Erythroblast (primary cell): ENCODE data around the gene ELAVL2.
A peak's percentile ranks its signal among the peaks of the same experiment; 100 is the strongest.

Source experiments
- DNase-seq, 2 experiments: peaks; one replicate each; lab custom pipeline; 2025; lab: John Stamatoyannopoulos, UW
- GATA1 ChIP-seq: IDR thresholded peaks from 2 replicates; pipeline ENCODE4 v1.6.1; 2011; ENCODE audit warnings: low read depth, mild to moderate bottlenecking, control low read depth, low read length, moderate library complexity
- POLR2A ChIP-seq: IDR thresholded peaks from 2 replicates; pipeline ENCODE4 v1.6.1; 2011; ENCODE audit warnings: mild to moderate bottlenecking, low read length

The ELAVL2 gene

DNA sequence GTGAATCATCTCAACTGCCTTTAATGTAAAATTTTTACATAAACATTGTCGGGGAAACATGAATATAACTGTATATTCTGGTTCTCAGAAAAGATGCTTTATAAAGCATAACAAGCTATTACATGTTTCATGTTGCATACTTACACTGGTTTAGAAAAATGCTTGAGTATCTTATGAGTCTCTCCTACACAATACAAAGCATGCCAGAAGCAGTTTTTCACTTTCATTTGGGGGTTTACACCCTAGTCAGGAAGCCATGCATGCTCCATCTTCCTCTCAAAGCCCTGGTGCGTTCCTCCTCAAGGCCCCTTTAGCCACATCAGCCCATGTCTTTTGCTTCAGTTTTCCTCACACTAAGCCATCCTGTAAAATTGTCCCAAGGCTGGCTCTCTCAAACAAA, 22.8 kb downstream of the ELAVL2 start:
- no peak for DNase-seq

DNA sequence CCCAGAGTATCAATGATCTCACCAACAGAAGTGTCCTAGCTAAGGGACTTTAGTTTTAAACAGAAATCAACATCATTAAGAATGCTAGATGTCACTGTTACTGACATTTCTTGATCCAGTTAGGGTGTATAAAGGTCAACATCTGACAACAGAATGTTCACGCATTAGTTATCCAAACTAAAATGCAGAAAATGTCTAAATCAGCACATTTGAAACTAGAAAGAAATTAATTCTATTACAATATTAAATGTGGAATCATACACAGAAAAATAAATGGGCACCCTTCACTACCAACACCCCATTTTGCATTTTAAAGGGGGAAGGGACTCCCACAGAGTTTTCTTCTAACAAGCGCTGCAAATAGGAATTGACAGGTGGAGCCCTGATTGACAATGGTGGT, 24.5 kb downstream of the ELAVL2 start:
- DNase-seq: no peak
- TF ChIP-seq POLR2A (no peak), GATA1 (no peak)

More for the DNA sequence above, 22.8 kb downstream of the ELAVL2 start:
- no peak for TF ChIP-seq GATA1
- no peak for TF ChIP-seq POLR2A

DNA sequence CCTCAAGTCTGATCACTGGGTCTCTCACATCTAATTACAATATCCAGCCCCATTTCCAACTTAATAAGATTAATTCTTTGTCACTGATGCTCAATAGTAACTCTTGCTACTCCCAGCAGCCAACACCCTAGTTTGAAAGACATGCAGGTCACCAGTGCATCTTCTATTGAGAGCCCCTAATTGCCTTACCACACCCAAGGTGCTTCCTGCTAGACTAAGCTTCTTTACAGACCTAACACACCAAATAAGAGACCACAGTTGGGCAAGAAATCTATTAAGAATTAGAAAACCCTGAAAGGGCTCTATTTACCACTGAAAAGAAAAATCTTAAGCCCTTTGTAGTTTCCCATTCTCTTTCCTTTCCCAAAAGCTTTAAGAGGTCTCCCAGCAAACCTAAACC, 26.5 kb downstream of the ELAVL2 start:
- TF ChIP-seq GATA1 (no peak), POLR2A (no peak)
- no peak for DNase-seq

DNA sequence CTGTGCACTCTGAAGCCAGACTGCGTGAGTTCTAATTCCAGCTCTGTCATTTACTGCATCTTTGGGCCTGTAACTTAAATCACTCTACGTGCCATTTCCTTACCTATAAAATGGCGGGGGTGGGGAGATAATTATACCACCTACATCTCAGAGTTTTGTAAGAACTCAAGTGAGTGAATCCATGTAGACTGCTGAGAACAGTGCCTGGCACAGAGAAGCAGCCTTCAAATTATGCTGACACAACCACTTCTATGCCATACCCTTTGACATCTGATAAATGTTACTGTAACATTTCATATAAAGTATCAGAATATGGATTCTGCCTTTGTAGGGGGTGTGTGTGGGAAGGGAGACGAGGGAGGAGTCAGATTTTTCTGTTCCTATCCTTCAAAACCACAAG, 27.7 kb downstream of the ELAVL2 start:
- TF ChIP-seq POLR2A (no peak), GATA1 (no peak)
- no peak for DNase-seq

DNA sequence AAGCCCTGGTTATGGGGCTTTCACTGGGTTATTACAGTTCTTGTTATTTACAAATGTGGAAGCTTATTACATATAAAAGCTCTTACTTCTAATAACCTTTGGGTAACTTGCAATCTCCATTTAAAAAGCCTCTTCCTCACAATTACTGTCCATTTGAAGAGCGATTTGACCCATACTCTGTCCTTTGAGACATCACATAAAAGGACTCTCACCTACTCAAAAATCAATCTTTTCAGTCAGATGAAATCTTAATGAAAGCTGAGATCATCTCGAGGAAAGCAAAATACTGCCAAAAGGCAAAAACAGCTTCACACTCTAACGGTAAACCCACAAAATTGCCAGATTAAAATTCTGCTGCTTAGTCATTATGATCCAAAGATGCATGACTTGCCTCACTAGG, 29.8 kb downstream of the ELAVL2 start:
- DNase-seq: no peak
- TF ChIP-seq POLR2A (no peak), GATA1 (no peak)

DNA sequence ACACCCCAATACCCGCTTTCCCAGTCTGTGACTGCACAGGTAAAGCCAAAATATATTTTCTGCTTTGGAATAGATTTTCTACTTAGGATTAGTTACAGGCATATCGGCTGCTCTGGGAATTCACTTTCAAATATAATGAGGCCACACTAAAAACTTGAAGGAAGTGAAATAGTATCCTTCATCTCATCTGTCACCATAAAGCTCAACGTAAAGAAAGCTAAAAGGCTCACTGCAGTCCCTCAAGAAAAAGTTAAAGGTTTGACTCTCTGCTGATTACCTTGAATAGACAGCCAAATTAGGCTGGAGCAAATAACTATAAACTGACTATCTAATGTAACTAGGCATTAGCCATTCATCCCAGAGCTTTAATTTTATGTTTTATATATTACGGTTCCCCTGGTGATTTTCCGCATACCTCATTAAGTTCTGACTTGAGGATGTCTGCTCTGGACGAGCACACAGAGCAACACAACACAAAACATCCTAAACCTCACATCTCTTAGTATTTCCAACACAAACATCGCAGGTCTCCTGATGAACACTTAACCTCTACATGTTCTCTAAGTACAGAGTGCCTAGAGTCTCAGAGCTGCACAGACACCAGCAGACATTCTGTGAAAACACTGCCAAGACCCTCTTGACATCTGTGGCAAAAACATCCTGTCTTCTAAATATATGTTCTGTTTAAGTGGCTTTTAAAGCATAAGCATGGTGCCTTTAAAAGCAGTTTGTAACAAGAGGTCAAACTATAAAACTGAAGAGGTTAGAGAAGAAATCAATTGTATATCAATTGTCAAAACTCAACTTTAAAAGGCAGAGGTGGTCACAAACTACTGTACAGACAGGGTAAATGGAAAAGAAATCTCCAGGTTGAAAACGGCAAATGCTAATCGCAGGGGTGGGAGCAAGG, 35.4 kb downstream of the ELAVL2 start:
- no peak for DNase-seq
- TF ChIP-seq GATA1: no peak
- no peak for TF ChIP-seq POLR2A

DNA sequence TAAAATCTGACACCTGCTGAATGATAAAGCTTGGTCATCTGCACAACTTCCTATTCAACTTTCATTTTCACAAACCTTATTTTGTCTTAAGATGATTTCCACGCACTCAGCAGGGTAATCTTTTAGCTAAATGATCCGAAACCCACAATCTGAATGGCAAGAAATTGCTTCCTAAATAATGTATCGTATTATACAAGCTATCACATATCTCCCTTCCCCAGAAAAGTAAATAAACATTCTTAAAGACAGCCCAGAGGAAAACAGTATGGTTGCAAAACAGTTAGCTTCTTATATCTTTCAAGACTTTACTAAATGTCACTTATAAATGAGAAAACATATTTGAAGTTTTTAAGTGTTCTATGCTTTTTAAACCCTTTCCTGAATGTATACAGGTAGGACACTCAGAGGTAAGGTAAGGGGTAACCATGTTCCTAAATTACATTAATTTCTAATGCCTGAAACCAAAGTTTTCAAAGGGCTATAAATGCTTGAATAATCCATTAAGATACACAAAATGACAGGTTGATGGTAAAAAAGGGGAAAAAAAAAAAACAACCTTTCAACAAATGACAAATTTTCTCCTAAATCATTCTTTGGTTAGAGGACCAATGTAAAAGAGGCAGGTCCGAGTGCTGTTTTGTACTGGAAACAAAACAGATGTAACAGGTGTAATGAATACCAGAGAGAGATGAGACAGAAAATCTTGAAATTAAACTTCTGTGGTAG, 36.3 kb downstream of the ELAVL2 start:
- TF ChIP-seq POLR2A (no peak), GATA1 (no peak)
- no peak for DNase-seq

DNA sequence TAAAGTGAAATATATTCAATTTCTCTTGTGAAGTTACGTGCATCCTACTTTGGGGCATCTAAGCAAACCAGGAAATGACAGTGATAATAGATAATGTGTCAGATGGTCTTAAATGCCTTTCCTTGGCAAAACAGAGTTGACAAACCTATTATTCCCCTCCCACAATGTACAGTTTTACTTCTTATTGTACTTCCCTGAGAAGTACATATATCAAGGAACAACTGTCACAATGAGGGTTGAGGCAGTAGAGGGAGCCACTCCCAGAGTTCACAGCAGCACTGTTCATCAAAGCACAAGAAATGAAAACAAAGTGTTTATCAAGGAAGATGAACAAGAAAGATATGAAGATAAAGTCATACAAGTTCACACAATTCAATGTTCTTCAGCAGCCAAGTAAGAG, 41.1 kb downstream of the ELAVL2 start:
- peak in 1 of 2 experiments; percentile 4 for DNase-seq
- TF ChIP-seq GATA1: no peak
- TF ChIP-seq POLR2A: no peak

DNA sequence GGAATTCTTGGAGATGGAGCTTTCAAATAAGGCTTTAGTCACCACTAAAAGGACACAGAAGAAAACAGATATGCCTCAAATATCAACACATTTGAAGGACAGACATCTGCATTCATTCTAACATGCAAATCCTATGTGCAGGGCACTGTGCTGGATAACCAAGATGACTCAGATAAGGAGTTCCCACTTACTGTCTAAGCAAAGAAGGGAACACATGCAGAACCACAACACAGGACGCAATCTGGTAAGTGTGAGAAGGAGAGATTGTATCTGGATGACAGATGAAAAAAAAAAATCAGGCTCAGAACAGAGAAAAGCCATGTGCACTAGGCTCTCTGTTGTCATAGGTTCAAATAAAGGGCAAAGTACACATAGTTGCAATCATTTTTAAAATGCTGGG, 42.5 kb downstream of the ELAVL2 start:
- no peak for TF ChIP-seq GATA1
- no peak for TF ChIP-seq POLR2A
- no peak for DNase-seq

DNA sequence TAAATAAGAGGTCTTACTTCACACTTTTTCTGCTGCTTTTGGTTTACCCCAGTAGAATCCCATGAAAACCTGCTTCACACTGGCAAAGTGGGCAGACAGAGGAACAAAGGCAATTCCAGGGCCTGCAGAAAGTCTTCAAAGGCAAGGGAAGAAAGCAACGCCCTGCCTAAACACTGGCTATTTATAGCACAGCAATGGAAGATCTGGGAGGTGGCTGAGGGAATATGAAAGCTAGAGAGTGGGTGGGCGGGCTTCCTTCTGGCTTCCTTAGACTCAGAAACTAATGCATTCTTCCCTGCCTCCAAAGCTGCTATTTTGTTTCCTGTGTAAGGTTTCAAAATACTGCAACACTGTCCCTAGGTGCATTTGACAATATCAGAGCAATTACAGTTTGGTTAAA, 46.8 kb downstream of the ELAVL2 start:
- DNase-seq: no peak
- no peak for TF ChIP-seq POLR2A
- TF ChIP-seq GATA1: no peak

DNA sequence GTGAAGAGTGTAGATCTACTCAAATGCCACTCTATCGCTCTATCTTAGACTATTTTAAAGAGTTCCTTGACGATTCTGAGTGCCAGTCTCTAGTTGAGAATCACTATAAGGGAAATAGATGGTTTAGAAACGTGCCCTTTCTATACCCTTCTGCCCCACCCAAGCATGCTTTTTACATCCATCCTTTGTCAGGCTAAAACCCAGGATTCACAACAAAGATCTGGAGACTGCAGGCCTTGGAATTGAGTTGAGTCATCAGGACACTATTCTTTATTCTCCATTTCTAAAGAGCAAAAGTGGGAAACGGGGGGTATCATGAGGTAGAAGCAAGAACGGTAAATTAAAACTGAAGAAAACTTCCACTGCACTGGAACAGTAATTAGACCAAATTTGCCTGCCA, 48.7 kb downstream of the ELAVL2 start:
- TF ChIP-seq POLR2A (no peak), GATA1 (no peak)
- DNase-seq: no peak

DNA sequence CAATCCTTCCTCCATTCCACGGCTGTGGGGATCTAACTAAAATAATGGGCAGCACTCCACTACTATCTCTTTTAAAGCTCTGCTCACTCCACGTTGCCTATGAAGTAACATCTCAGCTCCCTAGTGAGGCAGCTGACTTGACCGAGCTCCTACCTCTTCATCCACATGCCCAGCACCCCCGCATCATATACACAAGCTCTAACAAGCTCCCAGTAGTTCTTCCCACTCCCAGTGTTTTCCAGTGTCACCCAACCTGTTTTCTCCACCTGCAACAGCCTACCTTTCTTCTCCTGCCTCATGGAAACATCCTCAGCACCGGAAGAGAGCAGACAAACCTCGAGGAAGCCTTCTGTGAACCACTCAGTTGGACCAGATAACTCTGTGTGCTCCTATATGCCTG, 50.5 kb downstream of the ELAVL2 start:
- no peak for DNase-seq
- TF ChIP-seq GATA1 (no peak), POLR2A (no peak)

DNA sequence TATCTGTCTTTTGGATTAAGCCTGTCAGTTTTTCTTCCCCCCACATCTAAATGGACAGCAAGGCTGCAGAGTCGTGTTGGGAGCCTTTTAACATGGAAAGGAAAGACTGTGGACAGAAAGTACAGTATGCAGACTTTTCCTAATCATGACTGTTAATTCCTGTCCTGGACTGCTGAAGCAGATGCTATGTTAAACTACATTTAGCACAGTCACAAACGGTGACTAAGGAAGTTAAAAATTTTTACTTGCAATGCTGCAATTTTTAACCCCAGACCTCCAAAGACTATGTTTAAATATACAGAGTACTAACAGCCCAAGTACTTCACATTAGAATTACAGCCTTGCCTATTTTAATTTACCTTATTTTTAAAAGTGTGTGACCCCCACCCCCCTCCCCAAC, 51.8 kb downstream of the ELAVL2 start:
- TF ChIP-seq POLR2A (no peak), GATA1 (no peak)
- DNase-seq: no peak

DNA sequence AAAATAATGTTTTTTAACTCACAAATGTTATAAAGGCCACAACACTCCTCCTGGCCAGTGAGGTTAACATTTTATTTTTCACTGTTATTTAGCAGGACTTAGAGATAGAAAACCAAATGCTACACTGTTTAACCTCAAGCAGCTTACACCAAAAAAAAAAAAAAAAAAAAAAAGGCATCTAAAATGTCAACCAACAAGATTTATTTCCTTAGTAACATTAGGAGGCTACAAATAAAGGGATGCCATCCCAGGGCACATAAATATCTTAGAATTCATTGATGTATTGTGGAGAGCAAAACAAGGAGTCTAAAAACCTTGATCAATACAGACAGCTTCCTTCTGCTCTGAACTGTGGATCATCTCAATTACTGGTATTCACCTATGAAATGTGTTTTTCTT, 53.7 kb downstream of the ELAVL2 start:
- DNase-seq: no peak
- no peak for TF ChIP-seq POLR2A
- no peak for TF ChIP-seq GATA1
